C4-2B (cell line): ENCODE results near the gene CCDC158.

Experiments used
- CTCF ChIP-seq: fragments of 450-650 bp; conservative IDR thresholded peaks from 2 replicates; pipeline ENCODE4 v1.5.1; 2017; ENCODE audit warnings: mild to moderate bottlenecking
- ZFX ChIP-seq: fragments of 450-650 bp; IDR thresholded peaks from 2 replicates; pipeline ENCODE4 v1.6.1; 2017

DNA sequence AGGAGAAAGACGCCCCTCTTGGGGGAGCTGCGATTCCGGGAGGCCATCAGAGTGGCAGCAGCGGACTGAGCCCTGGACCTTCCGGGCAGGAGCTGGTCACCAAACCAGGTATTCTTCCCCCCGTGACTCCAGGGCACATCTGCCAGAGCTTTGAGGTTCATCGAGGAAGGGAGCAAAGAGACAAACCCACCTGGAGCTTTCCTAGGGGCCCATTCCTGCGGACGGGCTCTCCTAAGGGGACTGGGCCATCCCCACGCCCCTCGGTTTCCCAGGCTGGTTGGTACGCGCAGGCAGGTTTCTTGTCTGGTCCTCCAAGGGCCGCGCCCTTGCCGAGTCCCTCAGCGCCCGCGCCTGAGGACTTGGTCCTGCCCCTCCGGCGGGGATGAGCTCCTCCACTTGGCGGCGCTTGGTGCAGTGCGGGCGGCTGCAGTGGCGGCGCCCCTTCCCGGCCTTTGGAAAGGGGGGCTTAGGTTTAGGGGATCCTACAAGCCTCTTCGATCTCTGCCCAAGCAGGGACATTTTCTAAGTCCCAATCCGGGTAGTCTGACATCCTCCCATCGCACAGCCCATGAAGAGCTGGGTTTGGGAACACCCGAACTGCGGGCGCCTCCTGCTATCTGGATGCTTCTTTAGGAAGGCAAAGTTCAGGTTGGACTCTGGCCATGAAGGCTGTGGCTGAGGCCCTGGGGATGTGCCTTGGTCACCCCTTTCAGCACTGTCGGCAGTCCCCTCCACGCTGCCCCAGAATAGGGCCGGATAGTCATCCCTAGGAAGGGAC is 113.9 kb downstream of the CCDC158 start:
- TF ChIP-seq CTCF (peak; percentile 76), ZFX (no peak)
